Endothelial cell of umbilical vein (primary cell): ENCODE results near the gene DIP2A. TPM values are rescaled to one million over a fixed set of nuclear protein-coding genes. Genes with fewer than 3 reads are reported as not detected.

ENCODE experiments used
- BruUV-seq: library from RNA; stranded (reverse); fragments of 400-500 nt; replicated peaks from 2 replicates; lab custom pipeline; 2021; lab: Mats Ljungman, UMichigan
- CTCF ChIA-PET: fragments of 300-600, 350-600 bp; sonication (Branson Sonifier 250); formaldehyde crosslinking; loops from one replicate; lab custom pipeline; 2021; ENCODE audit warnings: antibody characterized with exemption, inconsistent platforms; lab: Charles Lee
- POLR2A ChIA-PET: fragments of 300-600, 350-600 bp; sonication (Branson Sonifier 250); formaldehyde crosslinking; loops from one replicate; lab custom pipeline; 2021; ENCODE audit warnings: antibody characterized with exemption, inconsistent platforms; lab: Charles Lee
- DNase-seq: peaks from one replicate; pipeline ENCODE4 v3.0.0-alpha.2; 2011; ENCODE audit warnings: low read depth, low spot score
- FAIRE-seq: peaks from 2 replicates; lab custom pipeline; 2011; peaks lifted over from hg19 to GRCh38; lab: Jason Lieb, UNC
- H2AFZ ChIP-seq: 2 replicates; pipeline ENCODE4 v1.6.0; 2012; ENCODE audit warnings: low read depth, low read length, control low read depth, inconsistent platforms
- H3K27ac ChIP-seq: 2 replicates; pipeline ENCODE4 v1.5.1; 2011; ENCODE audit warnings: low read depth, mild to moderate bottlenecking, control low read depth, low read length, moderate library complexity; ENCODE audit not compliant: insufficient read depth
- H3K27me3 ChIP-seq, 2 experiments: 2 replicates each; pipeline versions ENCODE4 v1.6.0 to v1.6.1; 2011; ENCODE audit warnings: low read length in 2 of 2, mixed read lengths in 1 of 2; ENCODE audit not compliant: control insufficient read depth in 2 of 2, insufficient read depth in 2 of 2
- H3K36me3 ChIP-seq, 2 experiments: 2 replicates in 1 of 2; 3 replicates in 1 of 2; pipeline ENCODE4 v1.5.1; 2011; ENCODE audit warnings: low read length in 2 of 2, mild to moderate bottlenecking in 1 of 2, moderate library complexity in 1 of 2; ENCODE audit not compliant: control insufficient read depth in 2 of 2, insufficient read depth in 2 of 2; ENCODE audit errors: extremely low read depth in 1 of 2
- H3K4me1 ChIP-seq: 3 replicates; pipeline ENCODE4 v1.5.1; 2011; ENCODE audit warnings: mild to moderate bottlenecking, low read length; ENCODE audit not compliant: control insufficient read depth, insufficient read depth; ENCODE audit errors: extremely low read depth
- H3K4me2 ChIP-seq: 2 replicates; pipeline ENCODE4 v1.6.1; 2011; ENCODE audit warnings: low read length, control low read depth, mixed read lengths; ENCODE audit not compliant: insufficient read depth
- H3K4me3 ChIP-seq, 3 experiments: fragments of 200-600 bp in 1 of 3; sonication (generic), shearing (Covaris generic) in 1 of 3; replicated peaks in 1 of 3; 2 replicates each; pipeline ENCODE4 v1.5.1; 2011 to 2016; ENCODE audit warnings: control low read depth in 3 of 3, low read length in 3 of 3, mild to moderate bottlenecking in 2 of 3, inconsistent platforms in 1 of 3, low read depth in 1 of 3, moderate library complexity in 1 of 3; ENCODE audit not compliant: insufficient read depth in 1 of 3
- H3K79me2 ChIP-seq: 2 replicates; pipeline ENCODE4 v1.6.0; 2012; ENCODE audit warnings: low read length, inconsistent platforms; ENCODE audit not compliant: control insufficient read depth, insufficient read depth
- H3K9ac ChIP-seq: replicated peaks from 2 replicates; pipeline ENCODE3; 2011; ENCODE audit warnings: low read length, control low read depth; ENCODE audit not compliant: insufficient read depth; ENCODE audit errors: extremely low read depth
- H3K9me1 ChIP-seq: replicated peaks from 3 replicates; pipeline ENCODE4 v1.6.0; 2011; ENCODE audit warnings: mild to moderate bottlenecking, low read length; ENCODE audit not compliant: control insufficient read depth, insufficient read depth; ENCODE audit errors: extremely low read depth
- H3K9me3 ChIP-seq: replicated peaks from 2 replicates; pipeline ENCODE4 v1.5.1; 2012; ENCODE audit warnings: low read length, inconsistent platforms; ENCODE audit not compliant: control insufficient read depth, insufficient read depth
- H4K20me1 ChIP-seq: replicated peaks from 2 replicates; pipeline ENCODE3; 2011; ENCODE audit warnings: mild to moderate bottlenecking, low read length; ENCODE audit not compliant: control insufficient read depth, insufficient read depth; ENCODE audit errors: extremely low read depth
- EZH2 ChIP-seq: IDR thresholded peaks from 2 replicates; pipeline ENCODE4 v1.6.1; 2012; ENCODE audit warnings: borderline replicate concordance, low read depth, mild to moderate bottlenecking, moderate library complexity, low read length, inconsistent platforms; ENCODE audit not compliant: severe bottlenecking
- FOS ChIP-seq: IDR thresholded peaks from 2 replicates; pipeline ENCODE4 v1.6.1; 2011; ENCODE audit warnings: mild to moderate bottlenecking, low read length, moderate library complexity, borderline replicate concordance; ENCODE audit not compliant: insufficient read depth
- GATA2 ChIP-seq: IDR thresholded peaks from 2 replicates; pipeline ENCODE4 v1.7.0; 2011; ENCODE audit warnings: low read depth, mild to moderate bottlenecking, moderate library complexity, mixed read lengths, low read length; ENCODE audit not compliant: insufficient read length, insufficient read depth
- JUN ChIP-seq: IDR thresholded peaks from 2 replicates; pipeline ENCODE4 v1.6.1; 2011; ENCODE audit warnings: borderline replicate concordance, low read depth; ENCODE audit not compliant: insufficient read length, insufficient read depth
- MAX ChIP-seq: IDR thresholded peaks from 2 replicates; pipeline ENCODE4 v1.6.1; 2011; ENCODE audit not compliant: insufficient read depth, insufficient read length
- MYC ChIP-seq: IDR thresholded peaks from one replicate; pipeline ENCODE4 v1.6.1; 2011; ENCODE audit warnings: mild to moderate bottlenecking, low read depth, low read length
- POLR2A ChIP-seq: IDR thresholded peaks from 2 replicates; pipeline ENCODE4 v1.6.1; 2012; ENCODE audit warnings: low read depth, mild to moderate bottlenecking, control low read depth, low read length
- POLR2AphosphoS5 ChIP-seq: IDR thresholded peaks from 2 replicates; pipeline ENCODE4 v1.6.1; 2012; ENCODE audit warnings: low read depth, mild to moderate bottlenecking, control low read depth, low read length, moderate library complexity; ENCODE audit not compliant: insufficient read depth
- dilution Hi-C: fragments of 300-500 bp; cut with MboI; formaldehyde crosslinking; loops from one replicate; pipeline ENCODE4 v1.15.0; 2019; ENCODE audit warnings: low sequenced_read_pairs; ENCODE audit not compliant: extremely low pct_ligation_motif_present
- intact Hi-C: fragments of 100-400 bp; cut with micrococcal nuclease; formaldehyde crosslinking; loops from one replicate; pipeline ENCODE4 v1.10.0; 2022
- polyA plus RNA-seq, 4 experiments: library from polyadenylated mRNA; depleted of rRNA in 3 of 4; stranded (reverse) in 3 of 4; unstranded in 1 of 4; fragments of >200 nt; gene quantifications; 2 replicates each; pipeline versions ENCODE4 v1.2.1 to v1.2.3, GENCODE V29; 2011 to 2012; ENCODE audit warnings: missing spikeins in 1 of 4
- total RNA-seq: library from RNA; stranded (reverse); gene quantifications from 2 replicates; pipeline ENCODE4 v1.2.3, GENCODE V29; 2021

The DIP2A gene
- total and polyA plus RNA-seq, 2 donors (not counting 3 experiments of a cell fraction or from before 2014, with no cell fraction given), result 34.5 to 62.1 TPM

GRCh38 chr21:46482225-46482845, 23.6 kb downstream of the DIP2A start:
- ChIA-PET CTCF (no interaction called here), POLR2A (no interaction called here)
- FAIRE-seq (no peak), DNase-seq (no peak)
- TF ChIP-seq MYC (no peak), GATA2 (no peak), POLR2A (no peak), EZH2 (no peak), MAX (no peak), POLR2AphosphoS5 (no peak), JUN (no peak), FOS (no peak)
- H4K20me1 ChIP-seq, result peaks cover 9% of the 10 kb centered on the region
- no peak overlapping the region for H3K9ac ChIP-seq
- H3K36me3 ChIP-seq, result peaks cover 2 to 5% of the 10 kb centered on the region in 2 experiments
- no TSS peak for BruUV-seq
- intact Hi-C loops, result no loop called here
- dilution Hi-C loops, result no loop called here
- no peaks in the 10 kb centered on the region for H3K9me1 ChIP-seq
- no peak overlapping the region for H2AFZ ChIP-seq
- H3K27me3 ChIP-seq, result no peaks in the 10 kb centered on the region
- no peaks in the 10 kb centered on the region for H3K9me3 ChIP-seq
- no peak overlapping the region for H3K4me2 ChIP-seq
- H3K4me1 ChIP-seq, result no peaks in the 10 kb centered on the region
- H3K27ac ChIP-seq, result no peak overlapping the region
- H3K4me3 ChIP-seq, result no peak overlapping the region
- peaks cover 45% of the 10 kb centered on the region for H3K79me2 ChIP-seq

- DNase-seq (no peak), FAIRE-seq (no peak)
- peaks cover 2 to 5% of the 10 kb centered on the region in 2 experiments for H3K36me3 ChIP-seq
- H2AFZ ChIP-seq, result no peak overlapping the region
- TF ChIP-seq POLR2AphosphoS5, result no peak
- H3K27ac ChIP-seq, result no peak overlapping the region
- no peaks in the 10 kb centered on the region for H3K4me1 ChIP-seq
- dilution Hi-C loops (no loop called here), intact Hi-C loops (no loop called here)
- no peaks in the 10 kb centered on the region for H3K27me3 ChIP-seq
- H3K79me2 ChIP-seq, result peaks cover 43% of the 10 kb centered on the region
- H3K9me3 ChIP-seq, result no peaks in the 10 kb centered on the region
- POLR2A ChIA-PET, result no interaction called here
- H3K4me2 ChIP-seq, result no peak overlapping the region
- H3K9ac ChIP-seq, result no peak overlapping the region
- peaks cover 9% of the 10 kb centered on the region for H4K20me1 ChIP-seq
- BruUV-seq, result no TSS peak
- CTCF ChIA-PET, result no interaction called here
- H3K9me1 ChIP-seq, result no peaks in the 10 kb centered on the region
- no peak overlapping the region for H3K4me3 ChIP-seq
Observed at GRCh38 chr21:46482846-46483231, 24.1 kb downstream of the DIP2A start.
